A549 (cell line): ENCODE results near the gene ITPR3.

Source experiments
- E2F6 ChIP-seq: IDR thresholded peaks from 2 replicates; pipeline ENCODE4 v1.6.1; 2012; ENCODE audit warnings: low read depth, borderline replicate concordance
- EHMT2 ChIP-seq: fragments of 200-600 bp; sonication (generic); IDR thresholded peaks from 2 replicates; pipeline ENCODE4 v1.6.1; 2016; ENCODE audit warnings: antibody characterized with exemption, low read depth, mild to moderate bottlenecking, moderate library complexity
- FOSL2 ChIP-seq, 2 experiments: fragments of 450-650 bp in 1 of 2; fragments of >200 bp in 1 of 2; sonication (Bioruptor Twin) in 1 of 2; formaldehyde crosslinking; IDR thresholded peaks; 2 replicates each; pipeline versions ENCODE4 v1.5.0 to v1.6.1; 2016 to 2020; ENCODE audit warnings: mild to moderate bottlenecking in 1 of 2, moderate library complexity in 1 of 2
- POLR2A ChIP-seq: IDR thresholded peaks from 2 replicates; pipeline ENCODE4 v1.6.1; 2012; ENCODE audit warnings: mild to moderate bottlenecking, low read length
- SMC3 ChIP-seq: fragments of >200 bp; sonication (Bioruptor Twin); formaldehyde crosslinking; IDR thresholded peaks from 3 replicates; pipeline ENCODE4 v1.6.1; 2018; ENCODE audit warnings: inconsistent platforms
- TF ChIP-seq, protein P1 (sequence below): fragments of 250-450 bp; sonication (Bioruptor Pico); IDR thresholded peaks from 2 replicates; pipeline ENCODE4 v1.5.0; 2021; ENCODE audit warnings: mild to moderate bottlenecking, moderate library complexity, borderline replicate concordance

- TF ChIP-seq, protein P1, sequence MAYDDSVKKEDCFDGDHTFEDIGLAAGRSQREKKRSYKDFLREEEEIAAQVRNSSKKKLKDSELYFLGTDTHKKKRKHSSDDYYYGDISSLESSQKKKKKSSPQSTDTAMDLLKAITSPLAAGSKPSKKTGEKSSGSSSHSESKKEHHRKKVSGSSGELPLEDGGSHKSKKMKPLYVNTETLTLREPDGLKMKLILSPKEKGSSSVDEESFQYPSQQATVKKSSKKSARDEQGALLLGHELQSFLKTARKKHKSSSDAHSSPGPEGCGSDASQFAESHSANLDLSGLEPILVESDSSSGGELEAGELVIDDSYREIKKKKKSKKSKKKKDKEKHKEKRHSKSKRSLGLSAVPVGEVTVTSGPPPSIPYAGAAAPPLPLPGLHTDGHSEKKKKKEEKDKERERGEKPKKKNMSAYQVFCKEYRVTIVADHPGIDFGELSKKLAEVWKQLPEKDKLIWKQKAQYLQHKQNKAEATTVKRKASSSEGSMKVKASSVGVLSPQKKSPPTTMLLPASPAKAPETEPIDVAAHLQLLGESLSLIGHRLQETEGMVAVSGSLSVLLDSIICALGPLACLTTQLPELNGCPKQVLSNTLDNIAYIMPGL, result no peak
- TF ChIP-seq EHMT2 (no peak), POLR2A (no peak), E2F6 (no peak), FOSL2 (IDR thresholded peaks at IDR 0.05) (no peak), FOSL2 (CRISPR knock-in tag; IDR thresholded peaks at IDR 0.05) (no peak), SMC3 (no peak)
Measured at GRCh38 chr6:33708516-33709204, 87.5 kb downstream of the ITPR3 start.
